GM21526 (cell line): ENCODE results near the gene COPS8.

Source experiments
- ATAC-seq: cut with Tn5 transposase; IDR thresholded peaks from one replicate; pipeline ENCODE4 v1.9.1; 2021; ENCODE audit warnings: moderate library complexity; ENCODE audit not compliant: unreplicated experiment, low FRiP score

COPS8 gene

GRCh38 chr2:237085248-237086221 is at the start of gene COPS8:
Gene COPS8, plus strand, starts transcription at chr2:237085889. Its CDS starts 76 bp downstream, at chr2:237085965.
- ATAC-seq, result peak; percentile 98

DNA sequence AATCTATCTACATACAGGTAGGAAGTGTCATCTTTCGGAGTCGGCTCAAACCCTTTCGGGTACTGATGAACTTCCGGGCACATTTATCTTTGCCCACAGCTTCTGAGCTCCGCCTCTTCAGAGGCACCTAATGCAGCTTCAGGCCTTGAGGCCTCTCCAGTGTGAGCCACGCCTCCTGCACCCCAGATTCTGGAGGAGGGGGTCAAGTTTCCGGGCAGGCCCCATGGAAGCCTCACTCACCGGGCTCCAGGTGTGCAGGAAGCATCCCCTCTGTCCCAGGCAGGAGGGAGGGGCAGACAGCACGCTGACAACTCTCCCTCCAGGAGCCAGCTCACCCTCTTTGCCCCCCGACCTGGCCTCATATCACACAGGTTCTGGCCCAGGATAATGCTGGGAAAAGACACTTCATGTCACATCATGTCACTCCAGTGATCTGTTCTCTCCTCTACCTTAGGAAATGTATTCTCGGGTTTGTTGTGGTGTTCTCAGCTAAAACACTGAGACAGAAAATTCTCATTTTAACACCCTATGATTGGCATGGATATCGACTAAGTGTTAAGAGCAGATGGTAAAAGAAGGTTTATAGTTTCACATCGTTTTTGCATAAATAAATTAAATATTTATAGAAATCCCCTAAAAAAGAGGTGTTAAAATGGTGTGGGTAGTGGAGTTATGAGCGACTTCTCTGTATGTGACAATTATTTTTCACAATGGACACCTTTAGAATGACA is 46.2 kb upstream of the COPS8 start:
- ATAC-seq, result no peak

DNA sequence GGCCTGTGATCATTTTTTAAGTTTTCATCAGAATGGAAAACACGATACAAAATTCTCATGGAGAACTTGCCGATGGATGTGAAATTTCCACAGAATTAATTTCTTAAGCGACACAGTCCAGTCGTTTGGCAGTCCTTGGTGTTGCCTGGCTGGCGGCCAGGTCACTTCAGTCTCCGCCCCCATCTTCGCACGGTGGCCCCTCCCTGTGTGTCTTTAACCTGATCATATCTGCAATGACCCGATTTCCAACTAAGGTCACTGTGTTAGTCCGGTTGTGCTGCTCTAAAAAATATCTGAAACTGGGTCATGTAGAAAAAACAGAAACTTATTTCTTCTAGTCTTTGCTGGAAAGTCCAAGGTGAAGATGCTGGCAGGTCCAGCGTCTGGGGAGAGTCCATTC is 44.5 kb upstream of the COPS8 start:
- no peak for ATAC-seq

DNA sequence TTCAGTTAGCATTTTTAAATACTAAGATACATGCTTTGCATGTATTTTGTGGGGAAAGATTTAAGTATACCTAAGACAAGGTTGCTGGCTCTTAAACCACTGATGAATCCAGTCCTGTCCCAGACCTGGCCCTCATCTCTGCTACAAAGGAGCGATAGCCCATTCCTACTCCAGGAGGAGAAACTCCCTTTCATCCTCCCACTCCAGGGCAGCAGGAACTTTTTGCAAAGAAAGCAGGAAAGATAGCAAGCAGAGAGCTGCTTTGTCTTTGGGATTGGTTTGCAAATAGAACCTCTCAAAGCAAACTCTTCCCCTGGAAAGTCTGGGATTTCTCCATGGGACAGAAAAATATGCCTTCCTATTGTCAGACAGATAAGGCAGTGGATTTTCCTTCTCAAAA is 43.6 kb upstream of the COPS8 start:
- ATAC-seq, result no peak

DNA sequence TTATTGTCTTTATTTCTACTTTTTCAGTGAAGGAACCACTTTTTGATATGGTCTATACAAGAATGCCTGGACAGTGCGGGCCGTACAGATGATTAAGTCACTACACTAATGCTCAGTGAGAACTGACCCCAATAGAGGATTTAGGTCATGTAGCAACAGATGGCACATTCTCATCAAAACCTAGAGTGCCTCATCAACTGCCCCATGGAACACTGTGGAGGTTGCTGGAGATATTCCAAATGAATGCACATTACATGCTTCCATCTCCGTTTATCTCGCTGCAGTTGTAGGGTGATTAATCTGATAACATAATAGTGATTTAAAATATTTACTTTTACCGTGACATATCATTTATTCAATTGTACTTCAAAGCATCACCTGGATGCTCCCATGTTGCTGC is 41.8 kb upstream of the COPS8 start:
- no peak for ATAC-seq

GRCh38 chr2:237044281-237044680 is 41.4 kb upstream of the COPS8 start:
- no peak for ATAC-seq

DNA sequence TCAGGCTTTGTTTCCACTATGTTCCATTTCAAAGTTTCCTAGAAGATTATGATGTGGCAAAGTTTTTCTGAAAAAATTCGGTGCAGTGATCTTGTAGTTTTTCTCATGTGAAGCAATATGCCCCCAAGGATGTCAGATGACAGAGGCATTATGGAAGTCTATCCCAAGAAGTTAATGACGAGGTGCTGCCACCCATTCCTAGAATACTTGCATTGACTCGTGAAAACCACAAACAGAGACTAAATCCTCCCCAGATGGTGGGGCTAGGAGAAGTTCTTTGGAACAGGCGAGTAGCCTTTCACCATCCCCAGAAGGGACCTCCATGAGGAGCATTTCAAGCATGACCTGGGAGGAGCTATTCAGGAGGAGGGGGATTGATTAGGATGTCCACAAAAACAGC is 40.2 kb upstream of the COPS8 start:
- ATAC-seq, result no peak

DNA sequence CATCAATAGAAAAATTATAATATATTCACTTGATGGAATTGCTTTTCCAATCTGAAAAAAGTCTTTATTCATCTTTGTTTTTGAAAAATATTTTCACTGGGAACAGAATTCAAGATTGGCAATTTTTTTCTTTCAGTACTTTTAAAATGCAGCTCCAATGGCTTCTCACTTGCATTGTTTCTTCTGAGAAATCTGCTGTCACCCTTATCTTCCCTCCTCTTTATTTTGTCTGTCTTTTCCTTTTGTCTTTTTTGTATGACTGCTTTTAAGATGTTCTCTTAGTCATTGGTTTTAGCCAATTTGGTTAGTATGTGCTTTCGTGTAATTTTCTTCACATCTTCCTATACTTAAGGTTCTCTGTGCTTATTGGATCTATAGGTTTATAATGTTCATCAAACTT is 37.1 kb upstream of the COPS8 start:
- no peak for ATAC-seq

GRCh38 chr2:237051861-237052260 is 33.8 kb upstream of the COPS8 start:
- no peak for ATAC-seq

- ATAC-seq, result no peak
These were observed 32.6 kb upstream of the COPS8 start for GRCh38 chr2:237053066-237053465.

GRCh38 chr2:237055386-237056100 is 30.1 kb upstream of the COPS8 start:
- no peak for ATAC-seq

GRCh38 chr2:237056287-237056875 is 29.3 kb upstream of the COPS8 start:
- no peak for ATAC-seq

DNA sequence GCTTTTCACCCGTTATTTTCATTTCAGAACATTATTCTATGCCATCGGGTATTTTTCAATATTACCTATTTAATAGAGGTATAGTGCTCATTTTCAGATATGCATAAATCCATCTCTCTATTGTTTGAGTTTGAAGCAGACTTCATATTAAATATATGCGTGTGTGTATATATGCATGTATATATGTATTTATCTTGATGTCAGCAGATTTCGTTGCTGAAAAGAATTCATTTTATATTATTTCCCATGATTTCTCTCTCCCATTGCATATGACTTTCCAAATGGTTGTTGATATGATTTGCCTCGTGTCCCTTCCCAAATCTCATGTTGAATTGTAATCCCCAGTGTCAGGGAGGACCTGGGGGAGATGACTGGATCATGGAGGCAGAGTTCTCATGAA is 28.6 kb upstream of the COPS8 start:
- no peak for ATAC-seq

DNA sequence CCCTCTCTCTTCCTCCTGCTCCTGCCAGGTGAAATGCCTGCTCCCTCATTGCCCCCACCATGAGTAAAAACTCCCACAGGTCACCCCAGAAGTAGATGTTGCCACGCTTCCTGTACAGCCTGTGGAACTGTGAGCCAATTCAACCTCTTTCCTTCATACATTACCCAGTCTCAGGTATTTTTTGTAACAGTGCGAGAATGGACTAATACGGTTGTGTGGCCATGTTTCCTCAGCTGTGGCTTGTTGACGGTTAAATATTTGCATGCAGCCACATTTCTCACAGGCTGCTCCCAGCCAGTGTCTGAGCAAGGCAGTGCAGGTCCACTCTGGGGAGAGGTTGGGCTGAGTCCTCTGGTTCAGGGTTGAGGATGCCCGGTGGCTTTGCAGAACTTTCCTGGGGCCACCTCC is 27.8 kb upstream of the COPS8 start:
- ATAC-seq, result peak; percentile 78

DNA sequence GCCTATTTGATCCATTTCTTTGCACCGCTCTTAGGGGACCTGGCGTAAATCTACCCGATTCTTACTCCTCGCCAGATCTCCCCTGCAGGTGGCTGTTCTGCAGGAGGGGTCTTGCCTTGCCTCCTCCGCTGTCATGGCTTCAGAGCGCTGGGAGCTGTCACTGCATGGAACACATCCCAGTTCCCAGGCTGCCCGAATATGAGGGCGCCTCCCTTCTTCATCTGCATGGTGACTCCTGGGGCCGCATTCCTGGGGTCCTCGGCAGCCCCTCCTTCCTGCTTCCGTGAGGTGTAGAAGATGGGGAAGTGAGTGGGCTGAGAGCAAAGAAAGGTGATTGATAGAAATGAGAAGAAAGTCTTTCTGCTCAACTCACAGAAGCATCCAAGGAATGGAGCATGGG is 27.3 kb upstream of the COPS8 start:
- ATAC-seq, result no peak

DNA sequence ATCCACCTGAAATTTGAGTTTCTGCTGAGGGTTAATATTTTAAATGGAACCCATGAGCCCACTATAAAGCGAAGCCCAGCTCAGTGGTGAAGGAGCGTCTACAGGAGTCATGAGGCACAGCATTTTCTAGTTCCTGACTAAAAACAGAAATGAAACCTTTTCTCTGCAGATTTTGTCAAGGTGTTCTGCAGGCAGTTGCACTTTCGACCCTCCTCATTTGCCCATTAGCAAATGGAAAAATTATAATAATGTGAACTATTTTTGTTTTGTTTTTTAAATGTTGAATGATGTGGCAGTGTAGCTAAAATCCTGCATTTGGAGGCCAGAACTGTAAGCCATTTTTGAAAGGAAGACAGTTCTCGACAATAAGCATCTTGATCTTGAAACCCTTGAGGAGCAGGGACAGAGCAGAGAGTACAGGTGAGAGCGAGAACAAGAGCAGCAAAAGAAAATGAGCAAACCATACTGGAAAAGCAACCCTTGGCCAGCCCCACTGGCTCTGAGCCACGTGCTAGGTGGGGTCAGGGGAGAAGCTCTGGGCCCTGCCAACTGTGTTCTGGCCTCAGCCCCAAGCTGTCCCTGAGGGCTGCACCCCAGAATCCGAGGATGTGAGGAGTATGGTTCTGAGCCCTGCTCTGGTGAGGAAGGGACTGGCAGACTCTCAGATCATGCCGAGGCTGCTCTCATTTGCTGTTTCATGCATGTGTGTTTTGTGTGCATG is 26.4 kb upstream of the COPS8 start:
- peak; percentile 72 for ATAC-seq

DNA sequence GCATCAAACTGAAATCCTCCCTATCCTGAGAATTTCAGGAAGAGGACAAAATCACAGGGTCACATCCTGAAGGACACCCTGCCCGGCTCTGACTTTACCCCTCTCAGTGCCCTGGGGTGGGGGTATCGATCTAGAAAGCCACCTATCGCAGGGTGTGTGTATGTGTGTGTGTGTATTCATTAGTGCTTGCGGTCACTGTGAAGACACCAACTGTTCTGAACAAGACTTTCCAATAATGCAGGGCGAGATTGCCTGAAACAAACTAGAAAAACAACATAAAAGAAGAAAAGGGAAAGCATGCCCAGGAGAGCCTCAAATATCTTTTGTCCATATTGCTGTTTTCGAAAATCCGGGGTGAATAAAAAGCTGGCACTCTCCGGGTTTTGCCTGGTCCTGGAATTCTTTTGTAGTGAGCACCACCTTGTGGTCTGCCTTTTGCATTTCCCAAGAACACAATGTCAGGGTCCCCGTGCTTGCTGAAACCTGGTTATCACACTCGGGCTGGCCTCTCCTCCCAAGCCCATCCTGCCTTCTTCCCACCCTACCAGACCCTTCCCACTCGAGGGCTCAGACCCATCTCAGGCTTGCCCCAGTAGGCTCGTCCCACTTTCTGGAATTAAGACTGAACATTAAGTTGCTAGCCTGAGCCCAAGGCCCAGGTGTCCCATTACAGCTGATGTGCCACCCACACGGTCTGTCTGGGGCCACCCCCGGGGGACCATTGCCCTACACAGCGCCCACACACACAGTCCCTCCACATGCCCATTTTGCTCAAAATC is 25.0 kb upstream of the COPS8 start:
- no peak for ATAC-seq

GRCh38 chr2:237061356-237061755 is 24.3 kb upstream of the COPS8 start:
- no peak for ATAC-seq

- ATAC-seq, result no peak
These were observed 23.1 kb upstream of the COPS8 start for GRCh38 chr2:237062585-237062984.
